Activated naive CD4-positive, alpha-beta T cell treated with anti-CD3 and anti-CD28 coated beads for 36 hours (primary cell): ENCODE results near the gene ACOX3. TPM values are rescaled to one million over a fixed set of nuclear protein-coding genes. Genes with fewer than 3 reads are reported as not detected.
"Not testable (repeated sequence)": the region's sequence is repeated elsewhere in the genome, so short reads cannot be mapped to it uniquely, and the experiment has no call there.

Source experiments
- CTCF ChIA-PET: fragments of 350-600 bp; sonication (Branson Sonifier 250); formaldehyde crosslinking; loops from one replicate; lab custom pipeline; 2021; ENCODE audit warnings: antibody characterized with exemption; lab: Charles Lee
- DNase-seq: peaks from one replicate; pipeline ENCODE4 v3.0.0-alpha.2; 2020
- H3K27ac Mint-ChIP-seq: one replicate; pipeline ENCODE4 v1.8.0; 2021; ENCODE audit warnings: mild to moderate bottlenecking, mixed read lengths
- H3K27me3 Mint-ChIP-seq: one replicate; pipeline ENCODE4 v1.8.0; 2021; ENCODE audit warnings: low read depth, mixed read lengths
- H3K36me3 Mint-ChIP-seq: one replicate; pipeline ENCODE4 v1.8.0; 2021; ENCODE audit warnings: low read depth, mixed read lengths
- H3K4me1 Mint-ChIP-seq: one replicate; pipeline ENCODE4 v1.8.0; 2021; ENCODE audit warnings: low read depth, mixed read lengths
- H3K4me3 Mint-ChIP-seq: one replicate; pipeline ENCODE4 v1.8.0; 2021; ENCODE audit warnings: mild to moderate bottlenecking, moderate library complexity, mixed read lengths
- H3K9me3 Mint-ChIP-seq: one replicate; pipeline ENCODE4 v1.8.0; 2021; ENCODE audit warnings: mixed read lengths
- intact Hi-C: fragments of 100-400 bp; cut with micrococcal nuclease; formaldehyde crosslinking; loops from one replicate; pipeline ENCODE4 v1.15.1; 2023
- total RNA-seq, 2 experiments: library from RNA; stranded (reverse); gene quantifications; one replicate each; pipeline ENCODE4 v1.2.3, GENCODE V29; 2021

ACOX3 gene
- total RNA-seq, 2 experiments from 2014 or later: 11.9 to 13.3 TPM

DNA sequence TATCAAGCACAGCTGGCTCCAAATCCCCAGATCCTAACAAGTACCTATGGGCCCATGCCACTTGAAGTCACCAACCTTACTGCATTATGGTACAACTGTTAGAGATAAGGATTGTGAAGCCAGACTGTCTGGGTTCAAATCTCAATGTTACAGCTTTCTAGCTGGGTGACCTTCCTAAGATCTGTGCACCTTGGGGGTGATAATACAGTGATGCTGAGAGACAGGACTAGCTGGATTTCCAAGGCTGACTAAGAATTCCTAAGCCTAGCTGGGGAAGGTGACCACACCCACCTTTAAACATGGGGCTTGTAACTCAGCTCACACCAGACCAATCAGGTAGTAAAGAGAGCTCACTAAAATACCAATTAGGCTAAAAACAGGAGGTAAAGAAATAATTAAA lies 20.4 kb downstream of the ACOX3 start:
- DNase-seq, intact Hi-C loops, H3K27me3 Mint-ChIP-seq, H3K36me3 Mint-ChIP-seq, H3K27ac Mint-ChIP-seq, H3K9me3 Mint-ChIP-seq, H3K4me3 Mint-ChIP-seq: not testable (repeated sequence)
- peaks cover 16% of the 10 kb centered on the region for H3K4me1 Mint-ChIP-seq
- CTCF ChIA-PET: interaction anchor here (0.6 to 1.3 kb wide), 3 partner anchors 16 to 235 kb away, joined by 3 to 4 read pairs (median 4); no protein-coding TSS in a partner anchor

DNA sequence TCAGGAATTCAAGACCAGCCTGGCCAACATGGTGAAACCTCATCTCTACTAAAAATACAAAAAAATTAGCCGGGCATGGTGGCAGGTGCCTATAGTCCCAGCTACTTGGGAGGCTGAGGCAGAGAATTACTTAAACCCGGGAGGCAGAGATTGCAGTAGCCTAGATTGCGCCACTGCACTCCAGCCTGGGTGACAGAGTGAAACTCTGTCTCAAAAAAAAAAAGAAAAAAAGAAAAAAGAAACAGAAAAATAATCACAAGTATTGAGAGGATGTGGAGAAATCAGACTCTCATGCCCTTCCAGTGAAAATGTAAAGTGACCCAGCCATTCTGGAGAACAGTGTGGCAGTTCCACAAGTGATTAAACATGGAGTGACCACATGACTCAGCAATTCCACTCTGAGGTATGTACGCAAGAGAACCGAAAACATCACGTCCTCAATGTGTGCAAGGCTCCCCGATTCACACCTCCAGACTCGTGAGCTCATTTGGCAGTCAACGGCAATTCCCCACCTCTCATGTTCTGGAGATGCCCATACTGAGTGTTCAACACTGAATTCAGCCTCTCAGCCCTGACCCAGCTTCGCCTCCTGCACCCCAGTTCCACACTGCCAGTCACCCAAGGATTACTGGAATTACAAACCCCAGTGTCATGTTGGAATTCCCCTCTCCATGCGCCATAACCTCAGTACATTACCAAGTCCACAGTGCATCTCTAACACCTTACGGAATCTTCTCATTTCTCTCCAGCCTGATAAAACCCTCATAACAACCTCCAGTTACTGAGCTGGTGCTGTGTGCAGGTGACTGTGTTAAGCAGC lies 21.1 kb downstream of the ACOX3 start:
- peak overlapping the region; percentile 74 for H3K27ac Mint-ChIP-seq
- no peak overlapping the region for H3K4me3 Mint-ChIP-seq
- H3K36me3 Mint-ChIP-seq: peaks cover 3% of the 10 kb centered on the region
- CTCF ChIA-PET: interaction anchor here (0.6 to 1.7 kb wide), 6 partner anchors 11 to 254 kb away, joined by 3 to 4 read pairs (median 4); no protein-coding TSS in a partner anchor
- no peaks in the 10 kb centered on the region for H3K27me3 Mint-ChIP-seq
- H3K9me3 Mint-ChIP-seq: no peaks in the 10 kb centered on the region
- peaks cover 19% of the 10 kb centered on the region for H3K4me1 Mint-ChIP-seq
- intact Hi-C loops: no loop called here
- peak; percentile 61 for DNase-seq

DNA sequence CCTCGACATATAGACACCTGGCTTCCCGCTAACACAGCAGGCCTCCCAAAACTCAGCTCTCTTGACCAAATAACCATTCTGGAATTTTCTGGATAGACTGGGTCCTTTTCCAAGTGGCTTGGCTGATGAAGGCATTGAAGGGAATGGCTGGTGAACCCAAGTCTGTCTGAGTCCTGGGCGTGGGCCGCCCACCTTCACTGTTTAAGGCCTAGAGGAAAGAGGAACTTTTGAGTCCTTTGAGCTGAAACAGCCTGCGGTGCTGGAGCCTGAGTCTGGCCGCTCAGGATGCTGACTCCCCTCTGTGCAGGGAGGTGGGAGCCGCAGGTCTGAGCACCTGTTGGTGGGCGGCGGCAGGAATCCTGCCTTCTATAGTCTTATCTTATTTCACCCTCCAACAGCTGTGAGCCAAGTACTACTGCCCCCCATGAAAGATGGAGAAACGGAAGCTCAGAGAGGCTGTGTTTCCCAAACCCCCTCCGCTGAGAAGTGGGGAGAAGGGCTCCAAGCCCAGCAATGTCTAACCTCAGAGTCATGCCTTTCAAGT lies 23.4 kb downstream of the ACOX3 start:
- intact Hi-C loops: no loop called here
- no peak for DNase-seq
- peaks cover 24% of the 10 kb centered on the region for H3K4me1 Mint-ChIP-seq
- H3K4me3 Mint-ChIP-seq: no peak overlapping the region
- H3K27me3 Mint-ChIP-seq: no peaks in the 10 kb centered on the region
- CTCF ChIA-PET: interaction anchor here (2.4 kb wide), 1 partner anchor 15 kb away, joined by 7 read pairs; no protein-coding TSS in a partner anchor
- peaks cover 3% of the 10 kb centered on the region for H3K36me3 Mint-ChIP-seq
- H3K27ac Mint-ChIP-seq: no peak overlapping the region
- H3K9me3 Mint-ChIP-seq: no peaks in the 10 kb centered on the region

DNA sequence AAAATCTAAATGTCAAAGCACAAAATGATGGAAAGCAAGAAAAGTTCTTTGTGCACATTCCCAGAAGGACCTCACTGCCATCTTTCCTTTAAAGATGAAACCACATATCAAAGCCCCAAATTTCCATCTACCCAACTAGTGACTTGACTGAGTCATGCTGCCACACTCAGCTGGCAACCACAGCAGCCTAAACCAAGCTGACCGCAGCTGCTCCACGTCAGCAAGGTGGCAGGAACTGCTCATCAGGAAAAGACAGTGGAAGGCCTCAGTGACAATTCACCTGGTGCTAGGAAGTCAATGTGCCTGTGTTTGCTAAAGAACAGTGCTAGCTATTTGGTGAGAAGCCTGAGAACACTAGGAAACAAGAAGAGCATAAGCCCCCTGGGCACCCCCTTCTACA lies 26.1 kb downstream of the ACOX3 start:
- Mint-ChIP-seq H3K27me3 (no peaks in the 10 kb centered on the region), H3K27ac (peak overlapping the region; percentile 37), H3K4me3 (no peak overlapping the region), H3K36me3 (peaks cover 3% of the 10 kb centered on the region), H3K9me3 (no peaks in the 10 kb centered on the region), H3K4me1 (peaks cover 11% of the 10 kb centered on the region)
- CTCF ChIA-PET: interaction anchor here (1.3 kb wide), 1 partner anchor 12 kb away, joined by 4 read pairs; no protein-coding TSS in a partner anchor
- intact Hi-C loops: no loop called here
- peak; percentile 67 for DNase-seq

DNA sequence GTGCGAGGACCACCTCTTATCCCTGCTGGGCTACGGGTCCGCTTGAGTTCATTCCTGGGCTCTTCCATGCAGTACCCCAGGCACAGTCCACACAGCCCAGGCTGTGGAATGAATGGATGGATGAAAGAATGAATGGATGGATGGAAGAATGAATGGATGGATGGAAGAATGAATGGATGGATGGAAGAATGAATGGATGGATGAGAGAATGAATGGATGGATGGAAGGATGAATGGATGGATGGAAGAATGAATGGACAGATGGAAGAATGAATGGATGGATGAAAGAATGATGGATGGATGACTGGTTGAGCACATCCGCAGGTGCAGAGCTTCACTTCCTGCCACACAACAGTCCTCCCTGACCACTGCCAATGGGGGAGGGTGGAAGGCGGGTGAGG lies 28.2 kb downstream of the ACOX3 start:
- H3K4me3 Mint-ChIP-seq: no peak overlapping the region
- CTCF ChIA-PET: no interaction called here
- H3K4me1 Mint-ChIP-seq: peaks cover 7% of the 10 kb centered on the region
- H3K9me3 Mint-ChIP-seq: no peaks in the 10 kb centered on the region
- H3K36me3 Mint-ChIP-seq: peaks cover 3% of the 10 kb centered on the region
- intact Hi-C loops: no loop called here
- DNase-seq: no peak
- no peaks in the 10 kb centered on the region for H3K27me3 Mint-ChIP-seq
- H3K27ac Mint-ChIP-seq: no peak overlapping the region

DNA sequence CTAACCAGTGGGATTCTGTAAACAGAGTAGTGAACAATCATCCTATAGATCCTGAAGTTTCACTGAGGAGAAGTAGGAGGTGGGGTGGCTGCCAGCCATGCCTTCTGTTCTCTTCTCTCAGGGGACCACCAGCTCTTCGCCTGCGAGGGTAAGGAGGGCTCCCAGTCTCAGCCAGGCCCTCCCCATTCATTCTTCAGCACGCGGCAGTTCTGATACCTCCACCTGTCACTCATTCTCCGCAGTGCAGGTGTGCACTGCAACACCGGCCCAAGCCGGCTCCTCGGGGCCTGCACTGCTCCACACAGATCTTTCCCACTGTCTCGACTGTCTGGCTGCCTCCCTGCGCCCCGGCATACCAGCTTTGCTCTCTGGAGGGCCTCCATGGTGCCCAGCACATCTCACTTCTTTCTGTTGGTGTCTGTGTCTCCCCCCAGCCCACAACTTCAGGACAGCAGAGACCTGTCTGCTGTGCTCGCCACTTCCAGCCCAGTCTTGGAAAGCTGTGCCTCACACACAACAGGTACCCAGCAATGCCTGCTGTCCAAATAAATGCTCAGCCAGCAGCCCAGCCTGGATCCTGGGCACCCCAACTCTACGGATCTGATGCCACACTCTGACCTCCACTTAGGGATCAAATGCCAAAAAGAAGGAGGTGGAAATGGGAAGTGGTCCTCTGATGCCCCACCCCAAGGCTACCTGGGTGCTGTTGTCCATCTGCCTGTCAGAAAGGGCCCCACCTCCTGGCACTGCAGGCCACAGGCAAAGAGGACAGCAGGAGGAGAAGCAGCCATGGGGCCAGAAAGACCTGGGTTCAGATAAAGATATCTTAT lies 29.0 kb downstream of the ACOX3 start:
- H3K27me3 Mint-ChIP-seq: no peaks in the 10 kb centered on the region
- H3K4me3 Mint-ChIP-seq: no peak overlapping the region
- CTCF ChIA-PET: no interaction called here
- H3K9me3 Mint-ChIP-seq: no peaks in the 10 kb centered on the region
- intact Hi-C loops: no loop called here
- DNase-seq: no peak
- H3K4me1 Mint-ChIP-seq: peaks cover 7% of the 10 kb centered on the region
- H3K36me3 Mint-ChIP-seq: peaks cover 3% of the 10 kb centered on the region
- no peak overlapping the region for H3K27ac Mint-ChIP-seq

DNA sequence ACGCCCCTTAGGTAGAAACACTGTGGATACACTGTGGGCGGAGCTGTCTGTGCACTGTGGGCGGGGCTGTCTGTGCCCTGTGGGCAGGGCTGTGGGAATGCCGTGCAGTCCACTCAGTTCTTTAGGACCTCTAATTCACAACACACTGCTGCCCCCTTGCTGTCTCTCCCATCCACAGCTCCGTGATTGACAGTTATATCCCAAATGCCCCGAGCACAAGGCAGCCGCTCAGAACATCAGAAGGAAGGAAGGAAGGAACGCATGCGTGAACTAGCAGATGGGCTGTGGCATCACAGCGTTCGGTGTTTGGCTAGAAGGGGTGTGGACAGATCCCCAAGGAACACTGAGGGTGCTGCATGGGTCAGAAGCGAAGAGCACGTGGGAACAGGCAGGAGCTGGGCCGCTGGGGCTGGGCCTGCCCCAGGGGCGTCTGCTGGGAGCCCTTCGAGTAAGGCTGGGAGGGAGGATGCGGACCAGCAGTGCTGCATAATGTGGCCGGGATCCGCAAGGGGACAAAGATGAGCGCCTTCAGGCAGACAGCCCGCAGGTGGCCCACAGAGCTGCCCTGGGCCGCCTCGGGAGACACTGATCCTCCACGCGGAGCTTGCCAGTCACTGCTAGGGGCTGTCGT lies 29.8 kb downstream of the ACOX3 start:
- CTCF ChIA-PET: no interaction called here
- Mint-ChIP-seq H3K4me3 (no peak overlapping the region), H3K9me3 (no peaks in the 10 kb centered on the region), H3K4me1 (peaks cover 7% of the 10 kb centered on the region), H3K27me3 (no peaks in the 10 kb centered on the region), H3K36me3 (peaks cover 2% of the 10 kb centered on the region), H3K27ac (peak overlapping the region; percentile 28)
- intact Hi-C loops: no loop called here
- DNase-seq: no peak

DNA sequence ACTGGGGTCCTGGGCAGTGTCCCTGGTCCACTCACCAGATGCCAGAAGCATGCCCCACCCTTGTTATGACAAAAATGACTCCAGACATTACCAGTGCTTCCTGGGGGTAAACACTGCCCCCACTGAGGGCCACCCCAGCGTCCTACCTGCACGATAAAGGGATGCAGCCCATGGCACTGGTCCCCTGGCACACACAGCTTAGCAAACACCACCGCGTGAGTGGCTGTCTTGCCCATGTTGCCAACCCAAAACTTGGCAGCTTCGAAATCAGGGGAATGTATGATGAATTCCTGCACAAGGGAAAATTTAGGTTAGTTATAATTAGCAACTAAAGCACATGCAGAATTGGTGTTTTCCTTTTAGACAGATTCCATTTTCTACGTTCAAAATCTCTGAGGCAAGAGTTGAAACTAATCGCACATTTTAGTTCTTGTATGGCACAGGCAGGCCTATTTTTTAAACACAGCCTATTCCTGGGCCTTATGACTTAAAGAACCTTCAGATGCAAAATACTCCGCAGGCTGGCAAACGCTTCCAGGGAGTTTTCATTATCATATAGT lies 30.4 kb downstream of the ACOX3 start:
- Mint-ChIP-seq H3K9me3 (no peaks in the 10 kb centered on the region), H3K4me3 (no peak overlapping the region), H3K4me1 (peaks cover 7% of the 10 kb centered on the region), H3K36me3 (no peaks in the 10 kb centered on the region), H3K27ac (peak overlapping the region; percentile 28), H3K27me3 (no peaks in the 10 kb centered on the region)
- CTCF ChIA-PET: no interaction called here
- DNase-seq: no peak
- intact Hi-C loops: no loop called here

DNA sequence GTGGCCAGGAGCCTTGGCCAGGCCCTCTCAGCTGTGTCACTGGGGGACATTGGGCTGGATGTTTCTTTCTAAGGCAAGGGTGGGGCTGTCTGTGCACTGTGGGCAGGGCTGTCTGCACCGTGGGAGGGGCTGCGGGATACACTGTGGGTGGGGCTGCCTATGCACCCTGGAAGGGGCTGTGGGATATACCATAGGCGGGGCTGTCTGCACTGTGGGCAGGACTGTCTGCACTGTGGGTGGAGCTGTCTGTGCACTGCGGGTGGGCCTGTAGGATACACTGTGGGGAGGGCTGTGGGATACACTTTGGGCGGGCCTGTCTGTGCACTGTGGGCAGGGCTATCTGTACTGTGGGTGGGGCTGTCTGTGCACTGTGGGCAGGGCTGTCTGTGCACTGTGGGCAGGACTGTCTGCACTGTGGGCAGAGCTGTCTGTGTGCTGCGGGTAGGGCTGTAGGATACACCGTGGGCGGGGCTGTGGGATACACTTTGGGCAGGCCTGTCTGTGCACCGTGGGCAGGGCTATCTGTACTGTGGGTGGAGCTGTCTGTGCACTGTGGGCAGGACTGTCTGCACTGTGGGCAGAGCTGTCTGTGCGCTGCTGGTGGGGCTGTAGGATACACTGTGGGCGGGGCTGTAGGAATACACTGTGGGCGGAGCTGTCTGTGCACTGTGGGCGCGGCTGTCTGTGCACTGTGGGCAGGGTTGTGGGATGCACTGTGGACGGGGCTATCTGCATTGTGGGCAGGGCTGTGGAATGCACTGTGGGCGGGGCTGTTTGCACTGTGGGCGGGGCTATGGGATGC lies 31.1 kb downstream of the ACOX3 start:
- no peaks in the 10 kb centered on the region for H3K27me3 Mint-ChIP-seq
- CTCF ChIA-PET: interaction anchor here (0.7 to 2.4 kb wide), 4 partner anchors 10 to 142 kb away, joined by 3 to 11 read pairs (median 4); no protein-coding TSS in a partner anchor
- intact Hi-C loops: no loop called here

DNA sequence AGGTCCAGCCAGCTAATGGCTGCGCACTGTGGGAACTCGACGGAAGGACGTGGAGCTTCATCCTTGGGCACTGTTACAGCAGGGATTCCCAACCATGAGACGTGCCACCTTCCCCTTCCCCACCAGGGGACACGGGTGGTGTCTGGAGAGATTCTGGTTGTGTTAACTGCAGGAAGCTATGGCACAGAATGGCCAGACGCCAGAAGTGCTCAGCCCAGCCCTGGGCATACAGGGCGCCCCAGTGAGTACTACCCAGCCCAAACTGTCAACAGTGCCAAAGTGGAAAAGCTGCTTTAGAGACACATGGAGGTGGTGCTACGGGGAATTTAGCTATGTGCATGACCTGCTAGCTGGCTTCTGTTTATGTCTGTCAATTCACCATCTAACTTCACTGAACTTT lies 32.8 kb downstream of the ACOX3 start:
- Mint-ChIP-seq H3K9me3 (no peaks in the 10 kb centered on the region), H3K27me3 (no peaks in the 10 kb centered on the region), H3K36me3 (peaks cover 5% of the 10 kb centered on the region), H3K27ac (no peak overlapping the region), H3K4me1 (no peaks in the 10 kb centered on the region), H3K4me3 (no peak overlapping the region)
- intact Hi-C loops: loop anchor here (1.0 kb wide), 1 partner anchor 230 kb away; no protein-coding TSS in a partner anchor
- CTCF ChIA-PET: interaction anchor here (0.6 to 2.4 kb wide), 5 partner anchors 44 to 231 kb away, joined by 3 to 11 read pairs (median 3); no protein-coding TSS in a partner anchor
- DNase-seq: no peak

More for the DNA sequence above, 31.1 kb downstream of the ACOX3 start:
- peaks cover 5% of the 10 kb centered on the region for H3K4me1 Mint-ChIP-seq
- no peak for DNase-seq
- H3K4me3 Mint-ChIP-seq: no peak overlapping the region
- H3K9me3 Mint-ChIP-seq: no peaks in the 10 kb centered on the region
- peaks cover 2% of the 10 kb centered on the region for H3K36me3 Mint-ChIP-seq
- H3K27ac Mint-ChIP-seq: no peak overlapping the region

DNA sequence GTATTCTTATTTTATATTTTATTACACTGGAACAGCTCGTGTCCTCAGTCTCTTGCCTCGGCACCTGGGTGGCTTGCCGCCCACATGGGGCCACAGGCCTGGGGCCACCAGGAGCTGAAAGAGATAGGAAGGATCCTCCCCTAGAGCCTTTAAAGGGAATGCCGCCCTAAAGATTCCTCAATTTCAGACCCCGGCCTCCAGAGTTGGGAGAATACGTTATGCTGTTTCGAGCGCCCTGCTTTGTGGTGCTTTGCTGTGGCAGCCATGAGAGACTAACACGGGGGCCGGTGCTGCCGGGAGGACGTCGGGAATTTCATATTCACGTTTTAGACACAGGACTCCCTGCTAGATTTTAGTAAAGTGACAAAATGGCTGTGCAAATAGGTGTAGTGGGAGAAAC lies 33.2 kb downstream of the ACOX3 start:
- CTCF ChIA-PET: interaction anchor here (0.6 to 2.4 kb wide), 5 partner anchors 44 to 231 kb away, joined by 3 to 11 read pairs (median 3); no protein-coding TSS in a partner anchor
- no peak for DNase-seq
- Mint-ChIP-seq H3K36me3 (peaks cover 5% of the 10 kb centered on the region), H3K27me3 (no peaks in the 10 kb centered on the region), H3K4me1 (no peaks in the 10 kb centered on the region), H3K4me3 (no peak overlapping the region), H3K27ac (no peak overlapping the region), H3K9me3 (no peaks in the 10 kb centered on the region)
- intact Hi-C loops: loop anchor here (1.0 kb wide), 1 partner anchor 230 kb away; no protein-coding TSS in a partner anchor
